ENCODE data around the gene SF3B5.

GRCh38 chr6:144104898-144105487 lies 9.6 kb upstream of the SF3B5 start:
- TF ChIP-seq CTCF (IDR thresholded peaks at IDR 0.05; ENCODE audit: insufficient read depth, low read depth, low read length) (peak; percentile 70), EZH2 (IDR thresholded peaks at IDR 0.05; ENCODE audit: insufficient read depth, low read length) (no peak)

Measured in astrocyte (in vitro differentiated cells and primary cell).